H9 (cell line): ENCODE measurements around the gene GSC2. TPM values are rescaled to one million over a fixed set of nuclear protein-coding genes. Genes with fewer than 3 reads are reported as not detected.

Experiments used
- DNase-seq: peaks from one replicate; pipeline ENCODE4 v3.0.0-alpha.2; 2017
- H2AFZ ChIP-seq: one replicate; pipeline ENCODE4 v1.6.1; 2013; ENCODE audit warnings: mild to moderate bottlenecking, low read length, control low read depth, moderate library complexity
- H2AK5ac ChIP-seq: 2 replicates; pipeline ENCODE4 v1.6.1; 2013; ENCODE audit warnings: low read length, control low read depth, mixed read lengths; ENCODE audit not compliant: insufficient read length
- H2BK120ac ChIP-seq: one replicate; pipeline ENCODE4 v1.6.1; 2013; ENCODE audit warnings: low read depth, mild to moderate bottlenecking, low read length, control low read depth, inconsistent platforms; ENCODE audit not compliant: poor library complexity, severe bottlenecking
- H2BK12ac ChIP-seq: 2 replicates; pipeline ENCODE4 v1.6.1; 2013; ENCODE audit warnings: low read length, control low read depth, mixed read lengths, low read depth; ENCODE audit not compliant: insufficient read length
- H2BK15ac ChIP-seq: 2 replicates; pipeline ENCODE4 v1.6.1; 2013; ENCODE audit warnings: low read depth, low read length, control low read depth
- H2BK20ac ChIP-seq: one replicate; pipeline ENCODE4 v1.6.1; 2013; ENCODE audit warnings: low read depth, mild to moderate bottlenecking, low read length, control low read depth, inconsistent platforms; ENCODE audit not compliant: poor library complexity, severe bottlenecking
- H2BK5ac ChIP-seq: 2 replicates; pipeline ENCODE4 v1.6.1; 2013; ENCODE audit warnings: low read length, control low read depth, mixed read lengths; ENCODE audit not compliant: insufficient read length
- H3K14ac ChIP-seq: 2 replicates; pipeline ENCODE4 v1.6.1; 2013; ENCODE audit warnings: low read length, control low read depth; ENCODE audit not compliant: insufficient read depth
- H3K18ac ChIP-seq: 2 replicates; pipeline ENCODE4 v1.6.1; 2013; ENCODE audit warnings: low read depth, mild to moderate bottlenecking, mixed read lengths, low read length, control low read depth; ENCODE audit not compliant: insufficient read length
- H3K23ac ChIP-seq: 2 replicates; pipeline ENCODE4 v1.6.1; 2013; ENCODE audit warnings: low read length, control low read depth, mixed read lengths, low read depth; ENCODE audit not compliant: insufficient read length
- H3K23me2 ChIP-seq: 2 replicates; pipeline ENCODE4 v1.6.1; 2013; ENCODE audit warnings: low read depth, mild to moderate bottlenecking, mixed read lengths, low read length, control low read depth; ENCODE audit not compliant: insufficient read length, poor library complexity, severe bottlenecking
- H3K27ac ChIP-seq: 2 replicates; pipeline ENCODE4 v1.5.1; 2013; ENCODE audit warnings: low read length, control low read depth, mixed read lengths, low read depth; ENCODE audit not compliant: insufficient read length
- H3K27me3 ChIP-seq: 2 replicates; pipeline ENCODE4 v1.6.1; 2013; ENCODE audit warnings: low read length, control low read depth, inconsistent platforms; ENCODE audit not compliant: insufficient read depth
- H3K4ac ChIP-seq: 2 replicates; pipeline ENCODE4 v1.6.1; 2013; ENCODE audit warnings: low read depth, mild to moderate bottlenecking, control low read depth, inconsistent platforms, low read length, moderate library complexity
- H3K4me1 ChIP-seq: 2 replicates; pipeline ENCODE4 v1.6.1; 2013; ENCODE audit warnings: low read length, control low read depth, inconsistent platforms; ENCODE audit not compliant: insufficient read depth
- H3K4me2 ChIP-seq: 2 replicates; pipeline ENCODE4 v1.6.1; 2013; ENCODE audit warnings: low read length, control low read depth, mixed read lengths; ENCODE audit not compliant: insufficient read length, insufficient read depth
- H3K56ac ChIP-seq: 2 replicates; pipeline ENCODE4 v1.6.1; 2013; ENCODE audit warnings: low read depth, mild to moderate bottlenecking, mixed read lengths, low read length, control low read depth; ENCODE audit not compliant: insufficient read length
- H3K79me1 ChIP-seq: 2 replicates; pipeline ENCODE4 v1.6.1; 2013; ENCODE audit warnings: low read depth, mild to moderate bottlenecking, moderate library complexity, low read length, control low read depth, inconsistent platforms; ENCODE audit not compliant: insufficient read depth, poor library complexity, severe bottlenecking
- H3K79me2 ChIP-seq: 2 replicates; pipeline ENCODE4 v1.6.1; 2013; ENCODE audit warnings: low read length, control low read depth, inconsistent platforms; ENCODE audit not compliant: insufficient read depth
- H3K9ac ChIP-seq: 2 replicates; pipeline ENCODE4 v1.6.1; 2013; ENCODE audit warnings: low read length, control low read depth, mixed read lengths; ENCODE audit not compliant: insufficient read length; ENCODE audit errors: extremely low read depth
- H3K9me3 ChIP-seq: one replicate; pipeline ENCODE4 v1.6.1; 2013; ENCODE audit warnings: low read depth, low read length, inconsistent platforms; ENCODE audit not compliant: control insufficient read depth
- H3T11ph ChIP-seq: one replicate; pipeline ENCODE4 v1.6.1; 2013; ENCODE audit warnings: mild to moderate bottlenecking, low read length, control low read depth, inconsistent platforms
- H4K20me1 ChIP-seq: one replicate; pipeline ENCODE4 v1.6.1; 2013; ENCODE audit not compliant: control insufficient read depth, insufficient read length, insufficient read depth
- H4K5ac ChIP-seq: 2 replicates; pipeline ENCODE4 v1.6.1; 2013; ENCODE audit warnings: low read depth, mild to moderate bottlenecking, mixed read lengths, low read length, control low read depth; ENCODE audit not compliant: insufficient read length
- H4K8ac ChIP-seq: replicated peaks from 2 replicates; pipeline ENCODE4 v1.6.1; 2013; ENCODE audit warnings: low read length, control low read depth, mixed read lengths, low read depth; ENCODE audit not compliant: insufficient read length
- H4K91ac ChIP-seq: 2 replicates; pipeline ENCODE4 v1.6.1; 2013; ENCODE audit warnings: low read depth, mild to moderate bottlenecking, moderate library complexity, mixed read lengths, low read length, control low read depth; ENCODE audit not compliant: insufficient read length
- H3K27ac Mint-ChIP-seq, 3 experiments: 2 replicates in 2 of 3; 3 replicates in 1 of 3; pipeline ENCODE4 v1.8.0; 2020 to 2021; ENCODE audit warnings: mixed read lengths in 3 of 3, mild to moderate bottlenecking in 1 of 3, moderate library complexity in 1 of 3
- H3K27me3 Mint-ChIP-seq: 2 replicates; pipeline ENCODE4 v1.8.0; 2021; ENCODE audit warnings: low read depth, mild to moderate bottlenecking, moderate library complexity, mixed read lengths
- H3K36me3 Mint-ChIP-seq, 3 experiments: 2 replicates in 2 of 3; 3 replicates in 1 of 3; pipeline ENCODE4 v1.8.0; 2020 to 2021; ENCODE audit warnings: low read depth in 3 of 3, mixed read lengths in 3 of 3; ENCODE audit not compliant: insufficient read depth in 1 of 3
- H3K4me1 Mint-ChIP-seq, 2 experiments: 2 replicates each; pipeline ENCODE4 v1.8.0; 2020; ENCODE audit warnings: mixed read lengths in 2 of 2
- H3K4me3 Mint-ChIP-seq, 2 experiments: 2 replicates in 1 of 2; 3 replicates in 1 of 2; pipeline ENCODE4 v1.8.0; 2020 to 2021; ENCODE audit warnings: mild to moderate bottlenecking in 2 of 2, mixed read lengths in 2 of 2, moderate library complexity in 1 of 2
- H3K9me3 Mint-ChIP-seq, 2 experiments: 2 replicates in 1 of 2; 3 replicates in 1 of 2; pipeline ENCODE4 v1.8.0; 2020; ENCODE audit warnings: mild to moderate bottlenecking in 2 of 2, mixed read lengths in 2 of 2, moderate library complexity in 1 of 2
- CTCF ChIP-seq: fragments of 200-600 bp; sonication (generic); conservative IDR thresholded peaks from 3 replicates; pipeline ENCODE4 v1.8.0; 2021; ENCODE audit warnings: antibody characterized with exemption, mild to moderate bottlenecking
- WGBS: extraction: QIAGEN DNeasy Blood & Tissue Kit; methylation state at CpG from one replicate; pipeline ENCODE4 v1.1.7; 2013; ENCODE audit warnings: missing lambda C conversion rate, low lambda C conversion rate, mixed read lengths; ENCODE audit not compliant: insufficient read length; ENCODE audit errors: extremely low coverage; 5-methylcytosine and 5-hydroxymethylcytosine counted together
- total RNA-seq: library from RNA; stranded (reverse); gene quantifications from 2 replicates; pipeline ENCODE4 v1.2.1, GENCODE V29; 2021

GSC2 gene
- total RNA-seq, 1 experiment from 2014 or later, result 0.22 TPM

GRCh38 chr22:19115628-19116027 is 34.5 kb downstream of the GSC2 start:
- H2AFZ ChIP-seq, result no peak overlapping the region
- H3T11ph ChIP-seq, result no peak overlapping the region
- Mint-ChIP-seq H3K27ac (peak overlapping the region in 1 of 3 experiments; percentile 89; a peak in 1 of 7 replicates), H3K4me3 (0 out of 5 replicates have a peak overlapping the region, but pooled peaks of 1 of the 2 experiments have one; percentile 27), H3K9me3 (no peaks in the 10 kb centered on the region), H3K4me1 (peaks cover 18 to 37% of the 10 kb centered on the region in 2 experiments), H3K27me3 (no peaks in the 10 kb centered on the region), H3K36me3 (peaks cover 0 to 4% (median 1%) of the 10 kb centered on the region in 3 experiments; a peak in 2 of 7 replicates)
- H3K23me2 ChIP-seq, result no peaks in the 10 kb centered on the region
- no peak overlapping the region for H4K91ac ChIP-seq
- H3K23ac ChIP-seq, result no peak overlapping the region
- peaks cover 5% of the 10 kb centered on the region; the same call in 1 of the 2 replicates for H3K4me1 ChIP-seq
- no peak overlapping the region for H4K8ac ChIP-seq
- WGBS, result no CpG with 5 or more reads among the region's 4 CpGs
- H3K18ac ChIP-seq, result no peak overlapping the region
- no peak overlapping the region for H3K27ac ChIP-seq
- no peak overlapping the region for H2BK12ac ChIP-seq
- no peak for DNase-seq
- no peak overlapping the region for H2BK15ac ChIP-seq
- no peak overlapping the region for H3K4ac ChIP-seq
- no peaks in the 10 kb centered on the region for H3K9me3 ChIP-seq
- H2BK120ac ChIP-seq, result no peak overlapping the region
- no peak overlapping the region for H2BK20ac ChIP-seq
- no peaks in the 10 kb centered on the region for H3K27me3 ChIP-seq
- H4K20me1 ChIP-seq, result peaks cover 2% of the 10 kb centered on the region
- peaks cover 32% of the 10 kb centered on the region; the same call in 1 of the 2 replicates for H3K79me2 ChIP-seq
- H3K79me1 ChIP-seq, result peaks cover 11% of the 10 kb centered on the region
- no peak overlapping the region for H3K4me2 ChIP-seq
- no peak overlapping the region for H3K9ac ChIP-seq
- no peak overlapping the region for H3K56ac ChIP-seq
- no peak; the same call in 2 of the 3 replicates for TF ChIP-seq CTCF
- H2AK5ac ChIP-seq, result no peak overlapping the region
- no peak overlapping the region for H3K14ac ChIP-seq
- H4K5ac ChIP-seq, result no peak overlapping the region
- no peak overlapping the region for H2BK5ac ChIP-seq
